CMK (cell line): ENCODE measurements around the gene ZC3H12A.
A peak's percentile ranks its signal among the peaks of the same experiment; 100 is the strongest.

Source experiments
- DNase-seq: peaks from one replicate; pipeline ENCODE4 v3.0.0-alpha.2; 2010; ENCODE audit warnings: low read depth

The ZC3H12A gene

GRCh38 chr1:37455516-37455915 is 18.9 kb upstream of the ZC3H12A start:
- no peak for DNase-seq

GRCh38 chr1:37456614-37457013 is 17.8 kb upstream of the ZC3H12A start:
- no peak for DNase-seq

- no peak for DNase-seq
Measured at GRCh38 chr1:37458551-37458950, 15.8 kb upstream of the ZC3H12A start.

GRCh38 chr1:37461698-37462436 is 12.5 kb upstream of the ZC3H12A start:
- no peak for DNase-seq

- DNase-seq: no peak
Measured at GRCh38 chr1:37464443-37464842, 9.9 kb upstream of the ZC3H12A start.

GRCh38 chr1:37465593-37466517 is 8.5 kb upstream of the ZC3H12A start:
- DNase-seq: no peak

GRCh38 chr1:37468037-37468436 is 6.3 kb upstream of the ZC3H12A start:
- DNase-seq: no peak

- no peak for DNase-seq
Measured at GRCh38 chr1:37469386-37469785, 5.0 kb upstream of the ZC3H12A start.

GRCh38 chr1:37471345-37472231 is 2.8 kb upstream of the ZC3H12A start:
- DNase-seq: no peak

- no peak for DNase-seq
Measured at GRCh38 chr1:37472281-37472680, 2.1 kb upstream of the ZC3H12A start.

- DNase-seq: no peak
Measured at GRCh38 chr1:37472994-37473393, 1.4 kb upstream of the ZC3H12A start.

- no peak for DNase-seq
Measured at GRCh38 chr1:37473431-37474045, 842 bp upstream of the ZC3H12A start.

- DNase-seq: no peak
Measured at GRCh38 chr1:37474697-37475379, 458 bp downstream of the ZC3H12A start.

GRCh38 chr1:37475380-37476086 is 1.2 kb downstream of the ZC3H12A start:
- DNase-seq: no peak

- DNase-seq: no peak
Measured at GRCh38 chr1:37476087-37476452, 1.7 kb downstream of the ZC3H12A start.

GRCh38 chr1:37476460-37477197 is 2.2 kb downstream of the ZC3H12A start:
- DNase-seq: no peak

- DNase-seq: peak; percentile 68
Measured at GRCh38 chr1:37477198-37477931, 3.0 kb downstream of the ZC3H12A start.

- no peak for DNase-seq
Measured at GRCh38 chr1:37477946-37478345, 3.6 kb downstream of the ZC3H12A start.

GRCh38 chr1:37478451-37478881 is 4.1 kb downstream of the ZC3H12A start:
- DNase-seq: no peak
